Muscle of leg (tissue), 11 donors: ENCODE data around the gene GID4. TPM values are rescaled to one million over a fixed set of nuclear protein-coding genes. Genes with fewer than 3 reads are reported as not detected.

ENCODE experiments used
- DNase-seq: peaks from one replicate; pipeline ENCODE4 v3.0.0; 2013
- H3K27ac ChIP-seq: one replicate; pipeline ENCODE4 v1.5.1; 2013; ENCODE audit warnings: mild to moderate bottlenecking, low read length, control low read depth
- H3K27me3 ChIP-seq: one replicate; pipeline ENCODE4 v1.6.1; 2013; ENCODE audit warnings: low read length; ENCODE audit not compliant: control insufficient read depth, insufficient read depth
- H3K36me3 ChIP-seq: one replicate; pipeline ENCODE4 v1.6.1; 2013; ENCODE audit warnings: low read length; ENCODE audit not compliant: control insufficient read depth, insufficient read depth
- H3K4me1 ChIP-seq: one replicate; pipeline ENCODE4 v1.6.1; 2013; ENCODE audit warnings: low read length; ENCODE audit not compliant: control insufficient read depth, insufficient read depth
- H3K4me3 ChIP-seq: one replicate; pipeline ENCODE4 v1.5.1; 2013; ENCODE audit warnings: low read length, control low read depth
- H3K9me3 ChIP-seq: replicated peaks from 2 replicates; pipeline ENCODE4 v1.6.1; 2013; ENCODE audit warnings: low read depth, low read length; ENCODE audit not compliant: control insufficient read depth
- WGBS: methylation state at CpG from one replicate; pipeline ENCODE4 v1.1.5; 2013; ENCODE audit warnings: missing lambda C conversion rate; ENCODE audit not compliant: insufficient coverage; 5-methylcytosine and 5-hydroxymethylcytosine counted together
- polyA plus RNA-seq, 8 donors: library from polyadenylated mRNA; unstranded; fragments of 120-200 nt; gene quantifications; one replicate each; pipeline versions ENCODE4 v1.2.1 to v1.2.3, GENCODE V29; 2013; ENCODE audit warnings: inconsistent platforms in 1 of 8, low replicate concordance in 1 of 8; ENCODE audit not compliant: insufficient read length in 8 of 8, insufficient read depth in 1 of 8
- total RNA-seq: library from RNA; stranded (reverse); fragments of 120-200 nt; gene quantifications from one replicate; pipeline ENCODE4 v1.2.4, GENCODE V29; 2013

Gene GID4
- total and polyA plus RNA-seq, 9 donors: 7.0 to 12.2 (median 11.1) TPM

DNA sequence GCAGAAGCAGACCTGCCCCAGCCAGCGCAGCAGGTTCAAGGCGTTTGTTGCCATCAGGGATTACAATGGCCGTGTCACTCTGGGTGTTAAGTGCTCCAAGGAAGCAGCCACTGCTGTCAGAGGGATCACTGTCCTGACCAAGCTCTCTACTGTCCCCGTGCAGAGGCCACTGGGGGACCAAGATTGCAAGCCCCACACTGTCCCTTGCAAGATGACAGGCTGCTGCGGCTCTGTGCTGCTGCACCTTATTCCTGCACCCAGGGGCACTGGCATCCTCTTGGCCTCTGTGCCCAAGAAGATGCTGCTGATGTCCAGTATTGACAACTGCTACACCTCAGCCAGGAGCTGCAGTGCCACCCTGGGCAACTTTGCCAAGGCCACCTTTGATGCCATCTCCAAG lies 27.9 kb upstream of the GID4 start:
- peaks cover 2% of the 10 kb centered on the region for H3K4me1 ChIP-seq
- peaks cover 22% of the 10 kb centered on the region for H3K36me3 ChIP-seq
- no peak overlapping the region for H3K27ac ChIP-seq
- no peak for DNase-seq
- 93% methylated on average over 5 of the region's 5 CpGs for WGBS
- H3K9me3 ChIP-seq: peaks cover 6% of the 10 kb centered on the region
- H3K27me3 ChIP-seq: no peaks in the 10 kb centered on the region
- no peak overlapping the region for H3K4me3 ChIP-seq

- Histone ChIP-seq H3K9me3 (peaks cover 6% of the 10 kb centered on the region), H3K27ac (no peak overlapping the region), H3K36me3 (peaks cover 15% of the 10 kb centered on the region), H3K4me1 (peaks cover 14% of the 10 kb centered on the region), H3K4me3 (no peak overlapping the region), H3K27me3 (no peaks in the 10 kb centered on the region)
- DNase-seq: no peak
- whole genome bisulfite sequencing: 100% methylated on average over 3 of the region's 6 CpGs
These were observed 25.2 kb upstream of the GID4 start for GRCh38 chr17:18014006-18014405.

- WGBS: 92% methylated on average over 4 of the region's 5 CpGs
- H3K27ac ChIP-seq: no peak overlapping the region
- no peak overlapping the region for H3K4me3 ChIP-seq
- H3K9me3 ChIP-seq: peaks cover 1% of the 10 kb centered on the region
- H3K4me1 ChIP-seq: peaks cover 14% of the 10 kb centered on the region
- no peaks in the 10 kb centered on the region for H3K27me3 ChIP-seq
- DNase-seq: no peak
- H3K36me3 ChIP-seq: peaks cover 15% of the 10 kb centered on the region
These were observed 23.6 kb upstream of the GID4 start for GRCh38 chr17:18015593-18015992.

DNA sequence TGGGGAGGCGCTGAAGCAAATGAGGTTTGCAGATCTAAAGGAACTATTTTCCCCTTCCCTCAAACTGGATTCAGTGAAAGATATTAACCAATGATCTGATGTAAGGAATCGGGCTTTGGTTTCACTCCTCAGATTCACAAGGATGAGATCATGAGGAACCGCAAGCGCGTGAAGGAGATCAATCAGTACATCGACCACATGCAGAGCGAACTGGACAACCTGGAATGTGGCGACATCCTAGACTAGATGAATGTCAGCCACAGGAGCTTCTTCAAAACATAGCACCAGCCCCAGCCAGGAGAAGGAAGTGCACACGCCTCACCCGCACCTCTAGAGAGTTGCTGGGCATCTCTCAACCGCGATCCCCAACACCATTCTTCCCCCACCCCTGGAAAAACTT lies 22.8 kb upstream of the GID4 start:
- 93% methylated on average over 10 of the region's 12 CpGs for WGBS
- Histone ChIP-seq H3K9me3 (no peaks in the 10 kb centered on the region), H3K27me3 (no peaks in the 10 kb centered on the region), H3K4me3 (no peak overlapping the region), H3K36me3 (peaks cover 20% of the 10 kb centered on the region), H3K4me1 (peaks cover 14% of the 10 kb centered on the region), H3K27ac (no peak overlapping the region)
- DNase-seq: no peak

GRCh38 chr17:18017958-18018357 lies 21.2 kb upstream of the GID4 start:
- no peaks in the 10 kb centered on the region for H3K9me3 ChIP-seq
- DNase-seq: no peak
- H3K4me1 ChIP-seq: peaks cover 17% of the 10 kb centered on the region
- no peaks in the 10 kb centered on the region for H3K27me3 ChIP-seq
- H3K4me3 ChIP-seq: no peak overlapping the region
- WGBS: 60% methylated on average over 1 of the region's 3 CpGs
- peaks cover 25% of the 10 kb centered on the region for H3K36me3 ChIP-seq
- H3K27ac ChIP-seq: no peak overlapping the region

- H3K4me1 ChIP-seq: peaks cover 17% of the 10 kb centered on the region
- H3K4me3 ChIP-seq: no peak overlapping the region
- peaks cover 25% of the 10 kb centered on the region for H3K36me3 ChIP-seq
- no peak for DNase-seq
- H3K27me3 ChIP-seq: no peaks in the 10 kb centered on the region
- no peak overlapping the region for H3K27ac ChIP-seq
- H3K9me3 ChIP-seq: no peaks in the 10 kb centered on the region
- WGBS: 93% methylated on average over 10 of the region's 15 CpGs
These were observed 20.7 kb upstream of the GID4 start for GRCh38 chr17:18018411-18018921.

DNA sequence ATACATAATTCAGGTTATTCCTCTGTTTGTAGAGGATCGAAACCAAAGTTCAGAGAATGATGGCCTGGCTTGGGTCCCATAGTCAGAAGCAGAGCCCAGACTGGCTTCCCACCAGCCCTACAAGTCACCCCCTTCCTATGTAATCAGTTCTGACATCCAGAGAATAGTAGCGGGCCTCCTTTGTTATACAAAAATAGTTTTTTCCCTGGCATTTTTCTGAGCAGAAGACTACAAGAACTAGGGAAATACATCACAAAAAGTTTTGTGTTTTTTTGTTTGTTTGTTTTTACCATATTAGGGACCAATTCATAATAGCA lies 19.4 kb upstream of the GID4 start:
- Histone ChIP-seq H3K4me1 (peaks cover 17% of the 10 kb centered on the region), H3K9me3 (no peaks in the 10 kb centered on the region), H3K27ac (no peak overlapping the region), H3K27me3 (no peaks in the 10 kb centered on the region), H3K36me3 (peaks cover 27% of the 10 kb centered on the region), H3K4me3 (no peak overlapping the region)
- DNase-seq: no peak
- WGBS: no CpG with 5 or more reads among the region's 2 CpGs

- H3K4me3 ChIP-seq: no peak overlapping the region
- H3K36me3 ChIP-seq: peaks cover 26% of the 10 kb centered on the region
- WGBS: 95% methylated on average over 3 of the region's 6 CpGs
- no peaks in the 10 kb centered on the region for H3K27me3 ChIP-seq
- DNase-seq: no peak
- no peaks in the 10 kb centered on the region for H3K9me3 ChIP-seq
- no peak overlapping the region for H3K27ac ChIP-seq
- peaks cover 15% of the 10 kb centered on the region for H3K4me1 ChIP-seq
These were observed 18.2 kb upstream of the GID4 start for GRCh38 chr17:18020971-18021370.

DNA sequence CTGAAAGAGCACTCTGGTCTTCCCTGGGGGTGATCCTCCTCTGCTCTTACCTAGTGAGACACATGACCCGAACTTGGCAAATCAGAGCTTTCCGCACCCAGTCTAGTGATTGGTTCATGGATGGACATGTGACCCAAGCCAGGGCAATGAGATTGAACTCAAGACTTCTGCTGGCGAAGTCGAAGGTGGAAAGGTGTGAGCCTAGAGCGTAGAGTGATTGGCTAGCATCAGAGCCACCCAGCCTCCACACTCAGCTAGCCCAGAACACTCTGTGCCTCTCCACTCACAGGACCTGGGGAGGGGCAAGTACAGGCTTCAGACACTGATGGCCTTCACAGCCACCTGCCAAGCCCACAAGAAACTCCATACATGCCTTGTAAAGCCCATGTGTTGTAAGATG lies 17.8 kb upstream of the GID4 start:
- Histone ChIP-seq H3K27ac (no peak overlapping the region), H3K36me3 (peaks cover 26% of the 10 kb centered on the region)

GRCh38 chr17:18025241-18025944 lies 13.8 kb upstream of the GID4 start:
- WGBS: 92% methylated on average over 4 of the region's 5 CpGs
- no peak overlapping the region for H3K27ac ChIP-seq
- H3K4me1 ChIP-seq: peaks cover 3% of the 10 kb centered on the region

More for the DNA sequence above, 17.8 kb upstream of the GID4 start:
- H3K27me3 ChIP-seq: no peaks in the 10 kb centered on the region
- WGBS: 100% methylated on average over 2 of the region's 5 CpGs
- H3K4me1 ChIP-seq: peaks cover 14% of the 10 kb centered on the region
- no peak for DNase-seq
- no peak overlapping the region for H3K4me3 ChIP-seq
- H3K9me3 ChIP-seq: no peaks in the 10 kb centered on the region

More at GRCh38 chr17:18025241-18025944, 13.8 kb upstream of the GID4 start:
- Histone ChIP-seq H3K27me3 (no peaks in the 10 kb centered on the region), H3K36me3 (peaks cover 36% of the 10 kb centered on the region), H3K4me3 (no peak overlapping the region), H3K9me3 (no peaks in the 10 kb centered on the region)
- no peak for DNase-seq
